Measurements from ENCODE around the gene NALCN. TPM values are rescaled to one million over a fixed set of nuclear protein-coding genes. Genes with fewer than 3 reads are reported as not detected.

The NALCN gene
- total RNA-seq, 1 donor from 2014 or later = 0.12 TPM

DNA sequence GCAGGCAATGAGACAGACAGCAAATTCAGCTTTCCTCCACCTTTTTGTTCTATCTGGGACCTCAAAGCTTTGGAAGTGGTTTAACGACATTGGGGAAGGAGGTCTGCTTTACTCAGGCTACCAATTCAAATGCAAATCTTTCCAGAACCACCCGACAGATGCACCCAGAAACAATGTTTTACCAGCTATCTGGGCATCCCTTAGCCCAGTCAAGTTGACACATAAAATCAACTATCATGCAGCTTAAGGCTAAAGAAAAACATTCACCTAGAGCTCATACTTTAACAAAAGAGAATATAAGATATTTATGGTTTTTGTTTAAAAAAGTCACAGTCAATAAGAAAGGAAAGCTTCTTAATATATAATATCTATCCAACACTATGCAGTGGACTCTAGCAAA, 246.0 kb downstream of the NALCN start:
- Mint-ChIP-seq H3K27me3 (peaks cover 8% of the 10 kb centered on the region), H3K27ac (no peak overlapping the region), H3K4me1 (ENCODE audit: low read depth) (no peaks in the 10 kb centered on the region), H3K4me3 (ENCODE audit: low read depth) (no peak overlapping the region), H3K36me3 (ENCODE audit: insufficient read depth) (no peaks in the 10 kb centered on the region), H3K9me3 (ENCODE audit: low read depth) (no peaks in the 10 kb centered on the region)
- DNase-seq (ENCODE audit: low spot score, unreplicated experiment) = no peak
- TF ChIP-seq, protein P1, sequence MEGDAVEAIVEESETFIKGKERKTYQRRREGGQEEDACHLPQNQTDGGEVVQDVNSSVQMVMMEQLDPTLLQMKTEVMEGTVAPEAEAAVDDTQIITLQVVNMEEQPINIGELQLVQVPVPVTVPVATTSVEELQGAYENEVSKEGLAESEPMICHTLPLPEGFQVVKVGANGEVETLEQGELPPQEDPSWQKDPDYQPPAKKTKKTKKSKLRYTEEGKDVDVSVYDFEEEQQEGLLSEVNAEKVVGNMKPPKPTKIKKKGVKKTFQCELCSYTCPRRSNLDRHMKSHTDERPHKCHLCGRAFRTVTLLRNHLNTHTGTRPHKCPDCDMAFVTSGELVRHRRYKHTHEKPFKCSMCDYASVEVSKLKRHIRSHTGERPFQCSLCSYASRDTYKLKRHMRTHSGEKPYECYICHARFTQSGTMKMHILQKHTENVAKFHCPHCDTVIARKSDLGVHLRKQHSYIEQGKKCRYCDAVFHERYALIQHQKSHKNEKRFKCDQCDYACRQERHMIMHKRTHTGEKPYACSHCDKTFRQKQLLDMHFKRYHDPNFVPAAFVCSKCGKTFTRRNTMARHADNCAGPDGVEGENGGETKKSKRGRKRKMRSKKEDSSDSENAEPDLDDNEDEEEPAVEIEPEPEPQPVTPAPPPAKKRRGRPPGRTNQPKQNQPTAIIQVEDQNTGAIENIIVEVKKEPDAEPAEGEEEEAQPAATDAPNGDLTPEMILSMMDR (IDR thresholded peaks at IDR 0.05; ENCODE audit: unreplicated experiment) = no peak

DNA sequence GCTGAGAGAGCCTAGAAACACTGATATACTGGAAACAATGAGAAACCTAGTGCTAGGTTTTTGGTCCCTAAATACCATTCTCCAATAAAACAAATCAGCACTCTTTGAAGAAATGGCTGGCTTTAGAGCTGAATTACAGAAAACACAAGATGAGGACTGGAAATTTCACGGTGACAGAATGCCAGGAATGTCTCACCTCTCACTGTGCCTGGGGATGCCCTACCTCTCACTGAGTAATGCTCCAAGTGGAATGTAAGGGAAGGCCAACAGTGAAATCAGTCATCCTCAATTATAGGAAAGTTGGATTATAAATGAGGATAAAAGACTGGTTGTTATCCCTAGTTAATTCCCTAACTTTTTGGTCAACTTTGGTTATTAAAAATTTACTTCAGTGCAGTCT, 259.0 kb downstream of the NALCN start:
- no peak overlapping the region for H3K27ac Mint-ChIP-seq
- no peak overlapping the region for H3K4me3 Mint-ChIP-seq (ENCODE audit: low read depth)
- H3K9me3 Mint-ChIP-seq (ENCODE audit: low read depth) = no peaks in the 10 kb centered on the region
- no peaks in the 10 kb centered on the region for H3K36me3 Mint-ChIP-seq (ENCODE audit: insufficient read depth)
- DNase-seq (ENCODE audit: low spot score, unreplicated experiment) = no peak
- H3K27me3 Mint-ChIP-seq = peaks cover 8% of the 10 kb centered on the region
- H3K4me1 Mint-ChIP-seq (ENCODE audit: low read depth) = no peaks in the 10 kb centered on the region
- TF ChIP-seq, protein P1 (IDR thresholded peaks at IDR 0.05; ENCODE audit: unreplicated experiment) = no peak

DNA sequence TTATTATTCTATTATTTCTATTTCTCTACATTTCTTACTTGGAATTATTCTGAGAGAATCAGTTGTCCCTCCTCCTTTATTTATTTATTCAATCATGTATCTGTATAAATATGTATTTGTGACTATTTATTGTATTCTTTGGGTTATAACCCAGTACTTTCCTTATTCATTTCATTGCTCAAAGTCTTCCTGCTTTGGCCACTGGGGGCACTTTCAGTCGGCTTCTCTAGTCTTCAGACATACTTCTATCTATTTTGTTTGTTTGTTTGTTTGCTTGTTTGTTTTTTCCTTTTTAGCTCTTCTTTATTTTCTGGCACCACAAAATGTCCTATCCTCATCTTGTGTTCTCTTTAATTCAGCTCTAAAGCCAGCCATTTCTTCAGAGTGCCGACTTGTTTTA, 260.4 kb downstream of the NALCN start:
- TF ChIP-seq, protein P1 (IDR thresholded peaks at IDR 0.05; ENCODE audit: unreplicated experiment) = peak; percentile 56
- Mint-ChIP-seq H3K27me3 (peaks cover 12% of the 10 kb centered on the region), H3K4me3 (ENCODE audit: low read depth) (no peak overlapping the region), H3K27ac (no peak overlapping the region), H3K36me3 (ENCODE audit: insufficient read depth) (no peaks in the 10 kb centered on the region), H3K4me1 (ENCODE audit: low read depth) (no peaks in the 10 kb centered on the region), H3K9me3 (ENCODE audit: low read depth) (no peaks in the 10 kb centered on the region)
- DNase-seq (ENCODE audit: low spot score, unreplicated experiment) = no peak

DNA sequence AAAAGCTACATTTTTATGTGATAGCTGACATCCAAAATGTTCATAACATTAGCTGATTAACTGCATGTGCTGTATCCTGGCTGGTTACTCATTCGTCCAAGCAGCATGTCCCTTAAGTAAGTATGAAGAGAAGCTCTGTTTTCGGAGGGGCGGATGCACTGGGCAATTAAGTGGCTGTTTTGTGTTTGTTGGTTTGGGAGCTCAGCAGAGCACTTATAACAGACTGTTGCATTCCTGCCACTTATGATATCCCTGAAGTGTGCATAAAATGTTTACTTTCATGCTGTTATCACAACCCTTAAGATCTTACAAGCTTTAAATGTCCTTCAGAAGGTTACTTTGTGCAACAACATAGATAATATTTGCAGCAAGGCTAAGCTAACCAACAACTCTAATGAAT, 264.1 kb downstream of the NALCN start:
- Mint-ChIP-seq H3K4me3 (ENCODE audit: low read depth) (no peak overlapping the region), H3K36me3 (ENCODE audit: insufficient read depth) (no peaks in the 10 kb centered on the region), H3K9me3 (ENCODE audit: low read depth) (no peaks in the 10 kb centered on the region), H3K27me3 (peaks cover 23% of the 10 kb centered on the region), H3K27ac (no peak overlapping the region), H3K4me1 (ENCODE audit: low read depth) (no peaks in the 10 kb centered on the region)
- no peak for DNase-seq (ENCODE audit: low spot score, unreplicated experiment)
- TF ChIP-seq, protein P1 (IDR thresholded peaks at IDR 0.05; ENCODE audit: unreplicated experiment) = no peak

DNA sequence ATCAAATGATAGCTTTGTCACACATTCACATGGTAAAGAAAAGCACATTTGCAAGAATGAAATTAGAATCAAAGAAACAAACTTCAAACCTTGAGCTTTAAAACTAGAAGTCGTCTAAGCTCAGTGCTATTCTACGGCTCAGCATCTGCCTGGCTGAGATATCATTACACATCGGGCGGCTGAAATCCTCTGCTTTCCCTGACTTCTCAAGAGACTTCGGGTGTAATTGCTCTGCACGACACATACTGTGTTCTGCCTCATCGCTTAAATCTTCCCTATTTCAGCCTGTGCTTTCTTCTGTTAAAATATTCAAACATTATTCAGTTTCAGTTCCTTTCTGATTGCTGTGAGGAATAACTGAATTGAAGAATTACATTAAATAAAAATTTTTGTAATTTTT, 265.3 kb downstream of the NALCN start:
- no peak overlapping the region for H3K4me3 Mint-ChIP-seq (ENCODE audit: low read depth)
- no peaks in the 10 kb centered on the region for H3K9me3 Mint-ChIP-seq (ENCODE audit: low read depth)
- H3K27me3 Mint-ChIP-seq = peaks cover 26% of the 10 kb centered on the region
- H3K4me1 Mint-ChIP-seq (ENCODE audit: low read depth) = no peaks in the 10 kb centered on the region
- DNase-seq (ENCODE audit: low spot score, unreplicated experiment) = no peak
- no peak overlapping the region for H3K27ac Mint-ChIP-seq
- TF ChIP-seq, protein P1 (IDR thresholded peaks at IDR 0.05; ENCODE audit: unreplicated experiment) = no peak
- H3K36me3 Mint-ChIP-seq (ENCODE audit: insufficient read depth) = no peaks in the 10 kb centered on the region
